ENCODE results near the gene AUP1. TPM values are rescaled to one million over a fixed set of nuclear protein-coding genes. Genes with fewer than 3 reads are reported as not detected.
"Not testable (repeated sequence)": the region's sequence is repeated elsewhere in the genome, so short reads cannot be mapped to it uniquely, and the experiment has no call there.

Gene AUP1
- total RNA-seq, 1 donor from 2014 or later, result 99.5 TPM

GRCh38 chr2:74486141-74486540 is 43.4 kb downstream of the AUP1 start:
- DNase-seq, result no peak
- H3K9me3 Mint-ChIP-seq (ENCODE audit: unreplicated experiment), result peaks cover 7% of the 10 kb centered on the region
- H3K27me3 Mint-ChIP-seq (ENCODE audit: unreplicated experiment), result peaks cover 14% of the 10 kb centered on the region
- TF ChIP-seq CTCF (IDR thresholded peaks at IDR 0.05; ENCODE audit: partially characterized antibody, unreplicated experiment), result no peak
- no peak overlapping the region for H3K27ac Mint-ChIP-seq (ENCODE audit: unreplicated experiment)
- no peaks in the 10 kb centered on the region for H3K36me3 Mint-ChIP-seq (ENCODE audit: unreplicated experiment)
- no peaks in the 10 kb centered on the region for H3K4me1 Mint-ChIP-seq (ENCODE audit: low read depth, unreplicated experiment)
- no peak overlapping the region for H3K4me3 Mint-ChIP-seq (ENCODE audit: unreplicated experiment)

GRCh38 chr2:74483675-74484164 is 45.8 kb downstream of the AUP1 start:
- Mint-ChIP-seq H3K4me3 (ENCODE audit: unreplicated experiment) (peak overlapping the region; percentile 98), H3K27ac (ENCODE audit: unreplicated experiment) (peak overlapping the region; percentile 99), H3K27me3 (ENCODE audit: unreplicated experiment) (peaks cover 12% of the 10 kb centered on the region)
- H3K36me3 Mint-ChIP-seq (ENCODE audit: unreplicated experiment); H3K4me1 Mint-ChIP-seq (ENCODE audit: low read depth, unreplicated experiment); H3K9me3 Mint-ChIP-seq (ENCODE audit: unreplicated experiment); DNase-seq: not testable (repeated sequence)

GRCh38 chr2:74482801-74483674 is 46.5 kb downstream of the AUP1 start, which contains the start of the genes CCDC142 and TTC31:
CCDC142 (minus strand) TSS chr2:74482998; CDS start chr2:74482837, 161 bp downstream.
TTC31 (plus strand) TSS chr2:74483081; CDS start chr2:74483096, 15 bp downstream.
- no peaks in the 10 kb centered on the region for H3K36me3 Mint-ChIP-seq (ENCODE audit: unreplicated experiment)
- H3K4me3 Mint-ChIP-seq (ENCODE audit: unreplicated experiment), result peak within 1 kb of the TSS; percentile 98
- peak; percentile 93 for DNase-seq
- TF ChIP-seq CTCF (IDR thresholded peaks at IDR 0.05; ENCODE audit: partially characterized antibody, unreplicated experiment), result peak; percentile 59
- peaks cover 12% of the 10 kb centered on the region for H3K27me3 Mint-ChIP-seq (ENCODE audit: unreplicated experiment)
- no peaks in the 10 kb centered on the region for H3K4me1 Mint-ChIP-seq (ENCODE audit: low read depth, unreplicated experiment)
- peaks cover 7% of the 10 kb centered on the region for H3K9me3 Mint-ChIP-seq (ENCODE audit: unreplicated experiment)
- H3K27ac Mint-ChIP-seq (ENCODE audit: unreplicated experiment), result peak within 1 kb of the TSS; percentile 99

GRCh38 chr2:74481961-74482800 is 47.3 kb downstream of the AUP1 start:
- Mint-ChIP-seq H3K27me3 (ENCODE audit: unreplicated experiment) (peaks cover 12% of the 10 kb centered on the region), H3K4me1 (ENCODE audit: low read depth, unreplicated experiment) (no peaks in the 10 kb centered on the region), H3K36me3 (ENCODE audit: unreplicated experiment) (no peaks in the 10 kb centered on the region), H3K9me3 (ENCODE audit: unreplicated experiment) (peaks cover 9% of the 10 kb centered on the region), H3K4me3 (ENCODE audit: unreplicated experiment) (peak overlapping the region; percentile 98), H3K27ac (ENCODE audit: unreplicated experiment) (peak overlapping the region; percentile 99)
- DNase-seq, result peak; percentile 66
- no peak for TF ChIP-seq CTCF (IDR thresholded peaks at IDR 0.05; ENCODE audit: partially characterized antibody, unreplicated experiment)

- no peak for DNase-seq
- H3K4me3 Mint-ChIP-seq (ENCODE audit: unreplicated experiment), result peak overlapping the region; percentile 98
- no peaks in the 10 kb centered on the region for H3K4me1 Mint-ChIP-seq (ENCODE audit: low read depth, unreplicated experiment)
- H3K27ac Mint-ChIP-seq (ENCODE audit: unreplicated experiment), result no peak overlapping the region
- H3K27me3 Mint-ChIP-seq (ENCODE audit: unreplicated experiment), result peaks cover 15% of the 10 kb centered on the region
- H3K9me3 Mint-ChIP-seq (ENCODE audit: unreplicated experiment), result peaks cover 9% of the 10 kb centered on the region
- no peak for TF ChIP-seq CTCF (IDR thresholded peaks at IDR 0.05; ENCODE audit: partially characterized antibody, unreplicated experiment)
- H3K36me3 Mint-ChIP-seq (ENCODE audit: unreplicated experiment), result no peaks in the 10 kb centered on the region
Measured at GRCh38 chr2:74481431-74481830, 48.1 kb downstream of the AUP1 start.

All from glutamatergic neuron (in vitro differentiated cells).